GM21576 (cell line): ENCODE data around the gene PKN3.

ENCODE experiments used
- ATAC-seq: cut with Tn5 transposase; IDR thresholded peaks from one replicate; pipeline ENCODE4 v1.9.1; 2021; ENCODE audit warnings: mild to moderate bottlenecking, moderate library complexity; ENCODE audit not compliant: unreplicated experiment

The PKN3 gene

GRCh38 chr9:128735373-128735772, 33.1 kb downstream of the PKN3 start:
- ATAC-seq = no peak

DNA sequence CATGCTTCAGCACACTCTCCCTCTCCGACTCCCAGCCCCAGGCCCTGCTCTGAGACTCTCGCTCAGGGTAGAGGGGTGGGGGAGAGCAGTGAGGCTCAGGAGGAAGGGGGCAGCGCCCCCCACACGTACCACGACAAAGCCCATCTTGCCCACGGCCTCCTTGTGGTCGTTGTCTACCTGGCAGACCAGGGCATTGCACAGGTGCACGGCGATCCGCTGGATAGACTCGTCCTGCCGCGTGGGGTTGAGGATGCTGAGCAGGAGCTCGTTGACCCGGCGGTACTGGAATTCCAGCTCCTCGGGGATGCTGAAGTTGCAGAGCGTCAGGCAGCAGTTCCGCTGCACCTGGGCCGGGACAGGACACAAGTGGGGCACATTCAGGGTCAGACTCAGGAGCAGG, 40.1 kb downstream of the PKN3 start:
- ATAC-seq = no peak

DNA sequence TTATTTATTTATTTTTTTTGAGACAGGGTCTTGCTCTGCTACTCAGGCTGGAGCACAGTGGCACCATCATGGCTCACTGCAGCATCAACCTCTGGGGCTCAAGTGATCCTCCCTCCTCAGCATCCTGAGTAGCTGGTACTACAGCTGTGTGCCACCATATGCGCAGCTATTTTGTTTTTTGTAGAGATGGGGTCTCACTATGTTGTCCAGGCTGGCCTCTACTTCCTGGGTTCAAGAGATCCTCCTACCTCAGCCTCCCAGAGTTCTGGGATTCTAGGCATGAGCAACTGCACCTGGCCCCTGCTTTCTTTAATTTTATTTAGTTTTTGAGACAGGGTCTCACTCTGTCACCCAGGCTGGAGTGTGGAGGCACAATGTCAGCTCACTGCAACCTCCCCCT, 41.1 kb downstream of the PKN3 start:
- no peak for ATAC-seq

DNA sequence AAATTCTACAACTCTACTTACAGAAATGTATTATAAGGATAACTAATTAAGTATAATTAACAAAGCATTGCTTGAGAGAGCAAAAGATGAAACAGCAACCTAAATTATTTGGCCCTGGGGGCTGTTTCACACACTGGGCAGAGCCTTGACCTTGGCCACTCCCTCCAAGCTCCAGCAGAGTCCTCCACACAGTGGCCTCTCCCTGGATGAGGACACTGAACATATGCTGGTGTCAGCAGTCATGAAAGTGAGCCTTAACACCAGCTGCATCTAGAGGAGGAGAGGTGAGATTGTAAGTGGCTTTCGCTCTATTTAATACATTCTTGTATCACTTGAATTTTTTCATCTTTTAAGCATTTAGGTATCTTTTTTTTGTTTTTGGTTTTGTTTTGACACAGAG, 44.9 kb downstream of the PKN3 start:
- ATAC-seq = no peak

DNA sequence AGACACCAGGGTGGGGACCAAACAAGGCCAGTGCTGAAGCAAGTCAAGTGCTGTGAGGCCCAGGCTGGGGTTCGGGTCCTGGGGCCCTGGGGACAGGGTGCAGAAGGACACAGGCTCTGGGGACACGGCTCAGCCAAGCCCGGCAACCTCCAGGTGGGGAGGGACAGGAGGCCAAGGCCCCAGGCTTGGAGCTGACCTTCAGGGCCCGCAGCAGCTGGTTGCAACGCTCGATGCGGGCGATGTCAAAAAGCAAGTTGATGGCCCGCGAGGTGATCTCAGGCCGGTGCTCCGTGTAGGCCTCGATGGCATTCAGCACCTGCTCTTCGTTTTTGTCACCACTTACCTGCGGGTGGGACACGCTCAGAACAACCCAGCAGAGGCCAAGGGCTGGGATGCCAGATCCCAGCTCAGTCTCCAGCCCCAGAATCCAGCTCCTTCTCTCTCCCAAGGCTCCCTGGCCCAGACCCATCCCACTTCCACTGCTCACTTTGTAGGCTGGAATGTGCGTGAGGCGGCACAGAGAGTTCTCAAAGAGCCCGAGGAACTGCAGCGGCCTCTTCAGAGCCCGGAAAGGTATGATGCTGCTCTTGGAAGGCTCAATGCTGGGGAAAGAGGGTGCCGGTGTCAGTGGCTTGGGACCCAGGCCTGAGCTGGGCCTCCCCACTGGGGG, 48.8 kb downstream of the PKN3 start:
- ATAC-seq = no peak

DNA sequence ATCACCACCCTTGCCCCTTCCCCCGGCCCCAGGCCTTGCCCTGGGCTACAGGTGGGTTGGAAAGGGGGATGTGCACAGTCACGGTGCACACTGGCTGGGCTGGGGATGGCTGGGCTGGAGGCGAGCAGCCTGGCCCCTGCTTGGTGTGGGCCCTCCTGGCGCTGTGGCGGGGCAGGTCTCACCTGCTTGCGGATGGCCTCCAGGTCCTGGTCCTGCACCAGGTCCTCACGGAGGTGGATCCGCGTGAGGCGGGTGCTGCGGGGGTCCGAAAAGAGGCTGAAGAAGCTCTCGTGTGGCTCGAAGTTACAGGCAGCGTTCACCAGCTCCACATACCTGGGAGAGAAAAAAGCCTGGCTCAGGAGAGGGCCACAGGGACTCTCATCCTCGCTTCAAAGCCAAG, 51.3 kb downstream of the PKN3 start:
- no peak for ATAC-seq

- no peak for ATAC-seq
These were observed 55.3 kb downstream of the PKN3 start for GRCh38 chr9:128757602-128758001.

GRCh38 chr9:128762671-128763449, 60.6 kb downstream of the PKN3 start:
- ATAC-seq = no peak

- ATAC-seq = no peak
These were observed 62.1 kb downstream of the PKN3 start for GRCh38 chr9:128764361-128764760.

- ATAC-seq = no peak
These were observed 63.2 kb downstream of the PKN3 start for GRCh38 chr9:128765499-128765898.

- no peak for ATAC-seq
These were observed 66.3 kb downstream of the PKN3 start for GRCh38 chr9:128768606-128769005.
